K562 (cell line): ENCODE measurements around the gene MT4. TPM values are rescaled to one million over a fixed set of nuclear protein-coding genes. Genes with fewer than 3 reads are reported as not detected.

Experiments used
- ATAC-seq: fragments of 200-7000 bp; cut with Tn5 transposase; 3 replicates; pipeline ENCODE4 v1.9.1; 2020; ENCODE audit warnings: moderate library complexity
- BruUV-seq: library from RNA; stranded (reverse); fragments of 400-500 nt; replicated peaks from 2 replicates; lab custom pipeline; 2021; lab: Mats Ljungman, UMichigan
- CTCF ChIA-PET: fragments of 300-600 bp; formaldehyde crosslinking; extraction: SDS; loops from one replicate; lab custom pipeline; 2021; ENCODE audit warnings: low intra/inter-chr PET ratio; lab: Yijun Ruan, JAX
- POLR2A ChIA-PET: fragments of 300-600, 350-650 bp; sonication (Branson Sonifier 250); formaldehyde crosslinking; extraction: SDS; loops from one replicate; lab custom pipeline; 2021; ENCODE audit warnings: antibody characterized with exemption, inconsistent platforms; lab: Yijun Ruan, JAX
- DNase-seq, 4 experiments: peaks; one replicate each; pipeline versions ENCODE4 v3.0.0 to v3.0.0-alpha.2; 2011 to 2018; ENCODE audit warnings: low spot score in 3 of 4, mixed read lengths in 3 of 4; ENCODE audit errors: extremely low read depth in 1 of 4
- FAIRE-seq: peaks from 2 replicates; lab custom pipeline; 2011; peaks lifted over from hg19 to GRCh38; lab: Jason Lieb, UNC
- H2AFZ ChIP-seq: 2 replicates; pipeline ENCODE4 v1.6.0; 2011; ENCODE audit warnings: low read depth, low read length, control low read depth, inconsistent platforms
- H3K27ac ChIP-seq: fragments of 200-600 bp; 3 replicates; pipeline ENCODE4 v1.8.0; 2011; ENCODE audit warnings: low read depth, mild to moderate bottlenecking, control low read depth, inconsistent platforms, low read length, moderate library complexity, mixed read lengths; ENCODE audit errors: extremely low read depth
- H3K27me3 ChIP-seq, 2 experiments: fragments of 300-600 bp in 1 of 2; 2 replicates in 1 of 2; 3 replicates in 1 of 2; pipeline versions ENCODE4 v1.6.0 to v1.8.0; 2011; ENCODE audit warnings: inconsistent platforms in 2 of 2, low read length in 2 of 2, mild to moderate bottlenecking in 1 of 2, mixed read lengths in 1 of 2, moderate library complexity in 1 of 2; ENCODE audit not compliant: control insufficient read depth in 2 of 2, insufficient read depth in 2 of 2
- H3K36me3 ChIP-seq: fragments of 300-600 bp; 3 replicates; pipeline ENCODE4 v1.8.0; 2011; ENCODE audit warnings: mild to moderate bottlenecking, low read length, inconsistent platforms; ENCODE audit not compliant: control insufficient read depth, insufficient read depth
- H3K4me1 ChIP-seq, 2 experiments: fragments of 200-600 bp in 1 of 2; replicated peaks in 1 of 2; 2 replicates in 1 of 2; 3 replicates in 1 of 2; pipeline versions ENCODE4 v1.5.1 to v1.8.0; 2011; ENCODE audit warnings: inconsistent platforms in 2 of 2, low read length in 2 of 2, mild to moderate bottlenecking in 1 of 2, mixed read lengths in 1 of 2, moderate library complexity in 1 of 2; ENCODE audit not compliant: control insufficient read depth in 2 of 2, insufficient read depth in 2 of 2
- H3K4me2 ChIP-seq: 2 replicates; pipeline ENCODE4 v1.6.1; 2011; ENCODE audit warnings: low read length, control low read depth, inconsistent platforms, mixed read lengths; ENCODE audit not compliant: insufficient read depth
- H3K4me3 ChIP-seq: fragments of 200-600 bp; sonication (generic), shearing (Covaris generic); 2 replicates; pipeline ENCODE4 v1.5.1; 2016; ENCODE audit warnings: control low read depth, inconsistent platforms
- H3K79me2 ChIP-seq: fragments of 200-600 bp; 3 replicates; pipeline ENCODE4 v1.8.0; 2011; ENCODE audit warnings: low read length, inconsistent platforms; ENCODE audit not compliant: control insufficient read depth, insufficient read depth
- H3K9ac ChIP-seq, 2 experiments: 2 replicates each; pipeline versions ENCODE4 v1.6.0 to v1.6.1; 2011; ENCODE audit warnings: low read depth in 2 of 2, low read length in 2 of 2, control low read depth in 1 of 2, inconsistent platforms in 1 of 2, mild to moderate bottlenecking in 1 of 2, mixed read lengths in 1 of 2; ENCODE audit not compliant: insufficient read depth in 1 of 2
- H3K9me1 ChIP-seq: one replicate; pipeline ENCODE4 v1.6.0; 2011; ENCODE audit warnings: inconsistent platforms, mild to moderate bottlenecking, low read length, moderate library complexity; ENCODE audit not compliant: control insufficient read depth, insufficient read depth
- H3K9me3 ChIP-seq: replicated peaks from 2 replicates; pipeline ENCODE4 v1.5.1; 2011; ENCODE audit warnings: low read depth, low read length, inconsistent platforms; ENCODE audit not compliant: control insufficient read depth, insufficient read depth
- H4K20me1 ChIP-seq: replicated peaks from 2 replicates; pipeline ENCODE4 v1.6.1; 2011; ENCODE audit warnings: low read length, inconsistent platforms, mixed read lengths; ENCODE audit not compliant: control insufficient read depth, insufficient read depth
- KAT7 ChIP-seq: sonication (generic); formaldehyde crosslinking; IDR thresholded peaks from 2 replicates; pipeline ENCODE4 v1.8.0; 2022; ENCODE audit warnings: missing genetic modification reagents, mild to moderate bottlenecking, borderline replicate concordance
- MAFK ChIP-seq: IDR thresholded peaks from 2 replicates; pipeline ENCODE4 v1.6.1; 2011; ENCODE audit warnings: low read length, improper control_type of control experiment
- TCF3 ChIP-seq: sonication (generic); formaldehyde crosslinking; IDR thresholded peaks from 2 replicates; pipeline ENCODE4 v1.4.0; 2020; ENCODE audit warnings: mild to moderate bottlenecking, missing genetic modification reagents
- TOE1 ChIP-seq, 2 experiments: fragments of 450-650 bp in 1 of 2; sonication (generic) in 1 of 2; formaldehyde crosslinking in 1 of 2; IDR thresholded peaks; 2 replicates each; pipeline versions ENCODE4 v1.7.1 to v1.8.0; 2016 to 2022; ENCODE audit warnings: borderline replicate concordance in 2 of 2, mild to moderate bottlenecking in 2 of 2, antibody characterized with exemption in 1 of 2, inconsistent platforms in 1 of 2, low read depth in 1 of 2, missing genetic modification reagents in 1 of 2, moderate library complexity in 1 of 2
- in situ Hi-C: fragments of 300-500 bp; cut with MboI; formaldehyde crosslinking; loops from 4 replicates; pipeline ENCODE4 v1.15.0; 2018; ENCODE audit warnings: inconsistent platforms, mixed read lengths
- intact Hi-C: fragments of 100-400 bp; cut with micrococcal nuclease; formaldehyde crosslinking; loops from 2 replicates; pipeline ENCODE4 v1.14.2; 2022
- polyA plus RNA-seq, 8 experiments: library from polyadenylated mRNA; depleted of rRNA in 4 of 8; stranded (reverse) in 5 of 8; unstranded in 3 of 8; fragments of >200 nt; fragmentation: Nextera tagmentation in 2 of 8; fragmentation: Illumina TruSeq in 1 of 8; extraction: Ambion mirVana in 2 of 8; extraction: Trizol in 1 of 8; gene quantifications; 2 replicates each; pipeline versions ENCODE4 v1.2.1 to v1.2.3, GENCODE V29; 2011 to 2014; ENCODE audit warnings: inconsistent platforms in 1 of 8, missing spikeins in 1 of 8
- total RNA-seq, 7 experiments: library from RNA; depleted of rRNA in 6 of 7; stranded (reverse); fragments of >200 nt in 6 of 7; fragmentation: Illumina TruSeq in 2 of 7; extraction: Trizol in 2 of 7; gene quantifications; 2 replicates each; pipeline versions ENCODE4 v1.2.1 to v1.2.3, GENCODE V29; 2011 to 2021; ENCODE audit warnings: low replicate concordance in 1 of 7
- TF ChIP-seq, protein P1 (sequence below): fragments of 250-450 bp; sonication (Bioruptor Pico); IDR thresholded peaks from 2 replicates; pipeline ENCODE4 v1.8.0; 2022; ENCODE audit warnings: moderate library complexity, mild to moderate bottlenecking, inconsistent platforms
- TF ChIP-seq, protein P2 (sequence below): fragments of 250-450 bp; sonication (Bioruptor Pico); IDR thresholded peaks from 2 replicates; pipeline ENCODE4 v1.5.0; 2021; ENCODE audit warnings: mild to moderate bottlenecking, borderline replicate concordance

The MT4 gene
- total and polyA plus RNA-seq, 9 of the 15 experiments (the other 6 are each of a cell fraction or from before 2014, with no cell fraction given), result not detected

DNA sequence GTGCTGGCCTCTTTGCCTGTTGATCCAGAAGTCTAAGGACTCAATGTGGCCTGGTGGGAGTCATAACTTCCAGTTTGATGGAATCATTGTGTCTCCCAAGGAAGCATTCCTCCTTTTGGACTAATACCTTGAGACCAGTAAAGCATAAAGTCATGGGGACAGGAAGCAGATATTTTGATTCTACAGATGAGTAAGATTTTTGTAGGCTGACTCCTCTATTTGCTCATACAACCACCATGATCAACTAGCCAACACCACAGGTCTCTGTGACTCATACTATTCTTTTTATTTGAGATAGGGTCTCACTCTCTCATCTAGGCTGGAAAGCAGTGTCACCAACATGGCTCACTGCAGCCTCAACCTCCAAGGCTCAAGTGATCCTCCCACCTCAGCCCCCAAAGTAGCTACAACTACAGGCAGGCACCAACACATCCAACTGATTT, 49.7 kb downstream of the MT4 start:
- no peaks in the 10 kb centered on the region for H3K79me2 ChIP-seq
- ChIA-PET CTCF (no interaction called here), POLR2A (no interaction called here)
- no peaks in the 10 kb centered on the region for H3K9me3 ChIP-seq
- H3K4me3 ChIP-seq, result no peak overlapping the region
- H3K36me3 ChIP-seq, result no peaks in the 10 kb centered on the region
- H3K27me3 ChIP-seq, result peaks cover 15 to 37% of the 10 kb centered on the region in 2 experiments
- no peak for TF ChIP-seq MAFK
- TF ChIP-seq, protein P1, sequence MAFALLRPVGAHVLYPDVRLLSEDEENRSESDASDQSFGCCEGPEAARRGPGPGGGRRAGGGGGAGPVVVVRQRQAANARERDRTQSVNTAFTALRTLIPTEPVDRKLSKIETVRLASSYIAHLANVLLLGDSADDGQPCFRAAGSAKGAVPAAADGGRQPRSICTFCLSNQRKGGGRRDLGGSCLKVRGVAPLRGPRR (CRISPR knock-in tag), result no peak
- TF ChIP-seq, protein P2, sequence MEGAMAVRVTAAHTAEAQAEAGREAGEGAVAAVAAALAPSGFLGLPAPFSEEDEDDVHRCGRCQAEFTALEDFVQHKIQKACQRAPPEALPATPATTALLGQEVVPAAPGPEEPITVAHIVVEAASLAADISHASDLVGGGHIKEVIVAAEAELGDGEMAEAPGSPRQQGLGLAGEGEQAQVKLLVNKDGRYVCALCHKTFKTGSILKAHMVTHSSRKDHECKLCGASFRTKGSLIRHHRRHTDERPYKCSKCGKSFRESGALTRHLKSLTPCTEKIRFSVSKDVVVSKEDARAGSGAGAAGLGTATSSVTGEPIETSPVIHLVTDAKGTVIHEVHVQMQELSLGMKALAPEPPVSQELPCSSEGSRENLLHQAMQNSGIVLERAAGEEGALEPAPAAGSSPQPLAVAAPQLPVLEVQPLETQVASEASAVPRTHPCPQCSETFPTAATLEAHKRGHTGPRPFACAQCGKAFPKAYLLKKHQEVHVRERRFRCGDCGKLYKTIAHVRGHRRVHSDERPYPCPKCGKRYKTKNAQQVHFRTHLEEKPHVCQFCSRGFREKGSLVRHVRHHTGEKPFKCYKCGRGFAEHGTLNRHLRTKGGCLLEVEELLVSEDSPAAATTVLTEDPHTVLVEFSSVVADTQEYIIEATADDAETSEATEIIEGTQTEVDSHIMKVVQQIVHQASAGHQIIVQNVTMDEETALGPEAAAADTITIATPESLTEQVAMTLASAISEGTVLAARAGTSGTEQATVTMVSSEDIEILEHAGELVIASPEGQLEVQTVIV, result no peak
- TF ChIP-seq TOE1 (IDR thresholded peaks at IDR 0.05; ENCODE audit: borderline replicate concordance), result no peak
- no peak for TF ChIP-seq TOE1 (CRISPR knock-in tag; IDR thresholded peaks at IDR 0.05; ENCODE audit: borderline replicate concordance, low read depth)
- no peak for TF ChIP-seq TCF3 (CRISPR knock-in tag)
- no peak for TF ChIP-seq KAT7
- DNase-seq, result no peak
- intact Hi-C loops, result no loop called here
- no peak for ATAC-seq
- in situ Hi-C loops, result no loop called here
- H3K4me2 ChIP-seq, result no peak overlapping the region
- no peak overlapping the region for H2AFZ ChIP-seq
- no peak overlapping the region for H3K9ac ChIP-seq
- FAIRE-seq, result no peak
- no peaks in the 10 kb centered on the region for H4K20me1 ChIP-seq
- H3K4me1 ChIP-seq, result peaks cover 9 to 11% of the 10 kb centered on the region in 2 experiments
- no peaks in the 10 kb centered on the region for H3K9me1 ChIP-seq
- H3K27ac ChIP-seq, result no peak overlapping the region
- BruUV-seq, result no TSS peak
